ENCODE results near the gene HMG20A. TPM values are rescaled to one million over a fixed set of nuclear protein-coding genes. Genes with fewer than 3 reads are reported as not detected.

Gene HMG20A
- total and polyA plus RNA-seq, 10 of the 15 experiments (the other 5 are each of a cell fraction or from before 2014, with no cell fraction given) = 30.0 to 98.7 (median 46.8) TPM

DNA sequence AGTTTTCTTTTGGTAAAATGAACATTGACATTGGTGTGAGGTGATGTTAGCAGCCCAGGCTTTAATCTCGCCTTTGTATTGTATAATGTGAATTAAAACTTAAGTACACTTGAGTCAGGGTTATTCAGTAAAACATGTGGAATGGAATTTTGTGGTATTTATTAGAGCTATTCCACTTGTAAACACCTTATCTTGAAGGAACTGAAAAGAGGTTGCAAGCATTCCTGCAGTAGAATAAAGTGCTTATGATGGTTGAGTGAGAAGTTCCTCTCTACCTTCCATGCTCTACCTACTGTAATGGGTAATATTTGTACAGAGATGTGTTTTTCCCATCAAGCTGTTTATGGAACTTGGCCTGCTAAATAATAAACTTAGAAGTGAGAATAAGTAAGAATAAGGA lies 36.1 kb downstream of the HMG20A start (continued):
- TF ChIP-seq, protein P1, sequence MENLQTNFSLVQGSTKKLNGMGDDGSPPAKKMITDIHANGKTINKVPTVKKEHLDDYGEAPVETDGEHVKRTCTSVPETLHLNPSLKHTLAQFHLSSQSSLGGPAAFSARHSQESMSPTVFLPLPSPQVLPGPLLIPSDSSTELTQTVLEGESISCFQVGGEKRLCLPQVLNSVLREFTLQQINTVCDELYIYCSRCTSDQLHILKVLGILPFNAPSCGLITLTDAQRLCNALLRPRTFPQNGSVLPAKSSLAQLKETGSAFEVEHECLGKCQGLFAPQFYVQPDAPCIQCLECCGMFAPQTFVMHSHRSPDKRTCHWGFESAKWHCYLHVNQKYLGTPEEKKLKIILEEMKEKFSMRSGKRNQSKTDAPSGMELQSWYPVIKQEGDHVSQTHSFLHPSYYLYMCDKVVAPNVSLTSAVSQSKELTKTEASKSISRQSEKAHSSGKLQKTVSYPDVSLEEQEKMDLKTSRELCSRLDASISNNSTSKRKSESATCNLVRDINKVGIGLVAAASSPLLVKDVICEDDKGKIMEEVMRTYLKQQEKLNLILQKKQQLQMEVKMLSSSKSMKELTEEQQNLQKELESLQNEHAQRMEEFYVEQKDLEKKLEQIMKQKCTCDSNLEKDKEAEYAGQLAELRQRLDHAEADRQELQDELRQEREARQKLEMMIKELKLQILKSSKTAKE (IDR thresholded peaks at IDR 0.05; ENCODE audit: low read depth, poor library complexity, severe bottlenecking) = no peak
- TF ChIP-seq CREM (IDR thresholded peaks at IDR 0.05; ENCODE audit: low read depth) = no peak

DNA sequence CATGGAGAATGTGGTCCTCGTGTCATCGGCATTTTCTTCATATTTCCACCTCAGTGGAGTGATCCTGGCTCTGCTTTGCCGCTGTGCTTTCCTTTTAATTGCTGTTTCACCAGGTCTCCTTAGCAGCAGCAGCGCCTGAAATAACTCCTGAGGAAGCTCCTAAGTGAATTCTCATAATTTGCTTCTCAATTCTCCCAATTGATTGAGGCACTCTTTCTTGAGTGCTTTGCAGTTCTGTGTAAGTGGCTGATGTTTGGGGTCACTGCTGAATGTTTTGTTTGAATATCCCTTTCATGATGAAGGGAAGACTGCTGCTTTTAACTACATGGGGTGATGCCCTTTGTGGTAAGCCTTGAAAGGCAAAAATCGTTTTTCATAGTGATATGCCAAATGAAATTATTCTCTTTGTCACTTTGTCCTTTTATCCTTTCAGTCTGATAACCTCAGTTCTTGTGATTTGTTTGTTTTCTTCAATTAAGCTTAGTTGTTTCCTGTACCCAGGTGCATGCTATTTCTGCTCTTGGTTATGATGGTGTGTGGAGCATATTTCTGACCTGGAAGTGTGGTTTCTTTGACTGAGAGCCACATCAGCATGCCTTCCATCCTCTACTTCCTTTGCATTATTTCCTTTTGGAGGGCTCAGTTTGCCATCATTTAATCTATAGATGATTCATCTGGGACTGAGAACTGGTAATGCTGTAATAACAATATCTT lies 36.7 kb downstream of the HMG20A start:
- no peak overlapping the region for H3K4me3 ChIP-seq
- DNase-seq (ENCODE audit: low read depth, low spot score) (no peak), ATAC-seq (peak; percentile 28; the same call in 1 of the 3 replicates), FAIRE-seq (no peak)
- H2AFZ ChIP-seq (ENCODE audit: control insufficient read depth, low read depth, low read length) = no peak overlapping the region
- ChIA-PET SMC1A (ENCODE audit: uncharacterized antibody, unreplicated experiment) (interaction anchor here (1.7 to 1.8 kb wide), 2 partner anchors 16 to 270 kb away, joined by 7 to 8 read pairs; no protein-coding TSS in a partner anchor), POLR2A (interaction anchor here (1.0 kb wide), 1 partner anchor 15 kb away, joined by 4 read pairs; no protein-coding TSS in a partner anchor), RAD21 (ENCODE audit: unreplicated experiment) (interaction anchor here (0.8 to 1.4 kb wide), 3 partner anchors 36 to 86 kb away, joined by 3 to 5 read pairs (median 4); no protein-coding TSS in a partner anchor), CTCF (interaction anchor here (1.1 to 1.4 kb wide), 2 partner anchors 12 to 270 kb away, joined by 3 read pairs; no protein-coding TSS in a partner anchor)
- in situ Hi-C loops (cut with MboI) (no loop called here), intact Hi-C loops (cut with micrococcal nuclease; ENCODE audit: unreplicated experiment) (no loop called here)
- peaks cover 10% of the 10 kb centered on the region for H3K4me1 ChIP-seq (ENCODE audit: control insufficient read depth, insufficient read depth, low read length)
- H3K4me2 ChIP-seq (ENCODE audit: control insufficient read depth, insufficient read depth) = no peak overlapping the region
- 66% methylated on average over 5 of the region's 5 CpGs for WGBS (ENCODE audit: insufficient coverage, insufficient replicate concordance, low lambda C conversion rate, missing lambda C conversion rate)
- H3K36me3 ChIP-seq (ENCODE audit: control insufficient read depth in 2 of 2, insufficient read depth in 2 of 2, low read length in 1 of 2) = peaks cover 1 to 9% of the 10 kb centered on the region in 2 experiments; a peak in 3 of 4 replicates
- H4K20me1 ChIP-seq (ENCODE audit: control insufficient read depth, insufficient read depth) = no peaks in the 10 kb centered on the region
- H3K27ac ChIP-seq (ENCODE audit: control insufficient read depth, insufficient read depth) = no peak overlapping the region
- H3K79me2 ChIP-seq (ENCODE audit: control insufficient read depth, insufficient read depth, low read length) = no peaks in the 10 kb centered on the region; the same call in 1 of the 2 replicates
- H3K27me3 ChIP-seq (replicated peaks in 1 of 2; ENCODE audit: control insufficient read depth in 2 of 2, insufficient read depth in 2 of 2, low read length in 1 of 2) = no peaks in the 10 kb centered on the region
- H3K9me3 ChIP-seq (replicated peaks; ENCODE audit: control insufficient read depth, insufficient read depth, low read length) = no peaks in the 10 kb centered on the region
- no peak overlapping the region for H3K9ac ChIP-seq (ENCODE audit: control insufficient read depth, insufficient read depth, low read length)
- TF ChIP-seq EED (IDR thresholded peaks at IDR 0.05; ENCODE audit: low read depth) (0 out of 2 replicates have a peak, but pooled peaks have one; percentile 17), KLF5 (IDR thresholded peaks at IDR 0.05; ENCODE audit: partially characterized antibody) (no peak)
- no TSS peak for BruUV-seq (replicated peaks)
